ENCODE data around the gene DYDC1.

DNA sequence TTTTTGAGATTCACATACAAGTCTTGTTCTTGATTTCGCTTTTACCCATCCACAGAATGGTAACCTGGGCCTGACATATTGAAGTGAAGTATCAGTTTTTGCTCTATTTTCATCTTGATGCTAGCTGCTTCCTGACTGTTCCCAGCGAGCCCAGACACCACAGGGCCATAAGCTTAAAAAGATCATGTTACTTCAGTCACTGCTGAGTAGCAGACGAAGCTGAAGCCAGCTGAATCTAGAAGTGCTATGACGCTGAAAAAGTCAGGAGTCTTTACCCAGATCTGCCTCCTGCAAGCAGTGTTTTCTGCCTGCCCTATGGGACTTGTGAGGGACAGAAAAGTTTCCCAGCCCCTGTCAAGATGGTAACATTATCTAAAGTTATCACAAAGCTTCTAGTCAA, 49.1 kb upstream of the DYDC1 start:
- TF ChIP-seq, protein P1, sequence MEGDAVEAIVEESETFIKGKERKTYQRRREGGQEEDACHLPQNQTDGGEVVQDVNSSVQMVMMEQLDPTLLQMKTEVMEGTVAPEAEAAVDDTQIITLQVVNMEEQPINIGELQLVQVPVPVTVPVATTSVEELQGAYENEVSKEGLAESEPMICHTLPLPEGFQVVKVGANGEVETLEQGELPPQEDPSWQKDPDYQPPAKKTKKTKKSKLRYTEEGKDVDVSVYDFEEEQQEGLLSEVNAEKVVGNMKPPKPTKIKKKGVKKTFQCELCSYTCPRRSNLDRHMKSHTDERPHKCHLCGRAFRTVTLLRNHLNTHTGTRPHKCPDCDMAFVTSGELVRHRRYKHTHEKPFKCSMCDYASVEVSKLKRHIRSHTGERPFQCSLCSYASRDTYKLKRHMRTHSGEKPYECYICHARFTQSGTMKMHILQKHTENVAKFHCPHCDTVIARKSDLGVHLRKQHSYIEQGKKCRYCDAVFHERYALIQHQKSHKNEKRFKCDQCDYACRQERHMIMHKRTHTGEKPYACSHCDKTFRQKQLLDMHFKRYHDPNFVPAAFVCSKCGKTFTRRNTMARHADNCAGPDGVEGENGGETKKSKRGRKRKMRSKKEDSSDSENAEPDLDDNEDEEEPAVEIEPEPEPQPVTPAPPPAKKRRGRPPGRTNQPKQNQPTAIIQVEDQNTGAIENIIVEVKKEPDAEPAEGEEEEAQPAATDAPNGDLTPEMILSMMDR (IDR thresholded peaks at IDR 0.05; ENCODE audit: low read depth, low read length, poor library complexity, severe bottlenecking) = no peak
- TF ChIP-seq EZH2phosphoT487 (IDR thresholded peaks at IDR 0.05; ENCODE audit: borderline replicate concordance, low read length) = no peak
